Endothelial cell of umbilical vein (primary cell): ENCODE results near the gene SRSF2. TPM values are rescaled to one million over a fixed set of nuclear protein-coding genes. Genes with fewer than 3 reads are reported as not detected.

Experiments
- BruUV-seq: library from RNA; stranded (reverse); fragments of 400-500 nt; replicated peaks from 2 replicates; lab custom pipeline; 2021; lab: Mats Ljungman, UMichigan
- CTCF ChIA-PET: fragments of 300-600, 350-600 bp; sonication (Branson Sonifier 250); formaldehyde crosslinking; loops from one replicate; lab custom pipeline; 2021; ENCODE audit warnings: antibody characterized with exemption, inconsistent platforms; lab: Charles Lee
- POLR2A ChIA-PET: fragments of 300-600, 350-600 bp; sonication (Branson Sonifier 250); formaldehyde crosslinking; loops from one replicate; lab custom pipeline; 2021; ENCODE audit warnings: antibody characterized with exemption, inconsistent platforms; lab: Charles Lee
- DNase-seq: peaks from one replicate; pipeline ENCODE4 v3.0.0-alpha.2; 2011; ENCODE audit warnings: low read depth, low spot score
- FAIRE-seq: peaks from 2 replicates; lab custom pipeline; 2011; peaks lifted over from hg19 to GRCh38; lab: Jason Lieb, UNC
- H2AFZ ChIP-seq: 2 replicates; pipeline ENCODE4 v1.6.0; 2012; ENCODE audit warnings: low read depth, low read length, control low read depth, inconsistent platforms
- H3K27ac ChIP-seq: 2 replicates; pipeline ENCODE4 v1.5.1; 2011; ENCODE audit warnings: low read depth, mild to moderate bottlenecking, control low read depth, low read length, moderate library complexity; ENCODE audit not compliant: insufficient read depth
- H3K27me3 ChIP-seq, 2 experiments: 2 replicates each; pipeline versions ENCODE4 v1.6.0 to v1.6.1; 2011; ENCODE audit warnings: low read length in 2 of 2, mixed read lengths in 1 of 2; ENCODE audit not compliant: control insufficient read depth in 2 of 2, insufficient read depth in 2 of 2
- H3K36me3 ChIP-seq, 2 experiments: 2 replicates in 1 of 2; 3 replicates in 1 of 2; pipeline ENCODE4 v1.5.1; 2011; ENCODE audit warnings: low read length in 2 of 2, mild to moderate bottlenecking in 1 of 2, moderate library complexity in 1 of 2; ENCODE audit not compliant: control insufficient read depth in 2 of 2, insufficient read depth in 2 of 2; ENCODE audit errors: extremely low read depth in 1 of 2
- H3K4me1 ChIP-seq: 3 replicates; pipeline ENCODE4 v1.5.1; 2011; ENCODE audit warnings: mild to moderate bottlenecking, low read length; ENCODE audit not compliant: control insufficient read depth, insufficient read depth; ENCODE audit errors: extremely low read depth
- H3K4me2 ChIP-seq: 2 replicates; pipeline ENCODE4 v1.6.1; 2011; ENCODE audit warnings: low read length, control low read depth, mixed read lengths; ENCODE audit not compliant: insufficient read depth
- H3K4me3 ChIP-seq, 3 experiments: fragments of 200-600 bp in 1 of 3; sonication (generic), shearing (Covaris generic) in 1 of 3; replicated peaks in 1 of 3; 2 replicates each; pipeline ENCODE4 v1.5.1; 2011 to 2016; ENCODE audit warnings: control low read depth in 3 of 3, low read length in 3 of 3, mild to moderate bottlenecking in 2 of 3, inconsistent platforms in 1 of 3, low read depth in 1 of 3, moderate library complexity in 1 of 3; ENCODE audit not compliant: insufficient read depth in 1 of 3
- H3K79me2 ChIP-seq: 2 replicates; pipeline ENCODE4 v1.6.0; 2012; ENCODE audit warnings: low read length, inconsistent platforms; ENCODE audit not compliant: control insufficient read depth, insufficient read depth
- H3K9ac ChIP-seq: replicated peaks from 2 replicates; pipeline ENCODE3; 2011; ENCODE audit warnings: low read length, control low read depth; ENCODE audit not compliant: insufficient read depth; ENCODE audit errors: extremely low read depth
- H3K9me1 ChIP-seq: replicated peaks from 3 replicates; pipeline ENCODE4 v1.6.0; 2011; ENCODE audit warnings: mild to moderate bottlenecking, low read length; ENCODE audit not compliant: control insufficient read depth, insufficient read depth; ENCODE audit errors: extremely low read depth
- H3K9me3 ChIP-seq: replicated peaks from 2 replicates; pipeline ENCODE4 v1.5.1; 2012; ENCODE audit warnings: low read length, inconsistent platforms; ENCODE audit not compliant: control insufficient read depth, insufficient read depth
- H4K20me1 ChIP-seq: replicated peaks from 2 replicates; pipeline ENCODE3; 2011; ENCODE audit warnings: mild to moderate bottlenecking, low read length; ENCODE audit not compliant: control insufficient read depth, insufficient read depth; ENCODE audit errors: extremely low read depth
- FOS ChIP-seq: IDR thresholded peaks from 2 replicates; pipeline ENCODE4 v1.6.1; 2011; ENCODE audit warnings: mild to moderate bottlenecking, low read length, moderate library complexity, borderline replicate concordance; ENCODE audit not compliant: insufficient read depth
- GATA2 ChIP-seq: IDR thresholded peaks from 2 replicates; pipeline ENCODE4 v1.7.0; 2011; ENCODE audit warnings: low read depth, mild to moderate bottlenecking, moderate library complexity, mixed read lengths, low read length; ENCODE audit not compliant: insufficient read length, insufficient read depth
- JUN ChIP-seq: IDR thresholded peaks from 2 replicates; pipeline ENCODE4 v1.6.1; 2011; ENCODE audit warnings: borderline replicate concordance, low read depth; ENCODE audit not compliant: insufficient read length, insufficient read depth
- POLR2A ChIP-seq: IDR thresholded peaks from 2 replicates; pipeline ENCODE4 v1.6.1; 2012; ENCODE audit warnings: low read depth, mild to moderate bottlenecking, control low read depth, low read length
- POLR2AphosphoS5 ChIP-seq: IDR thresholded peaks from 2 replicates; pipeline ENCODE4 v1.6.1; 2012; ENCODE audit warnings: low read depth, mild to moderate bottlenecking, control low read depth, low read length, moderate library complexity; ENCODE audit not compliant: insufficient read depth
- dilution Hi-C: fragments of 300-500 bp; cut with MboI; formaldehyde crosslinking; loops from one replicate; pipeline ENCODE4 v1.15.0; 2019; ENCODE audit warnings: low sequenced_read_pairs; ENCODE audit not compliant: extremely low pct_ligation_motif_present
- intact Hi-C: fragments of 100-400 bp; cut with micrococcal nuclease; formaldehyde crosslinking; loops from one replicate; pipeline ENCODE4 v1.10.0; 2022
- polyA plus RNA-seq, 4 experiments: library from polyadenylated mRNA; depleted of rRNA in 3 of 4; stranded (reverse) in 3 of 4; unstranded in 1 of 4; fragments of >200 nt; gene quantifications; 2 replicates each; pipeline versions ENCODE4 v1.2.1 to v1.2.3, GENCODE V29; 2011 to 2012; ENCODE audit warnings: missing spikeins in 1 of 4
- total RNA-seq: library from RNA; stranded (reverse); gene quantifications from 2 replicates; pipeline ENCODE4 v1.2.3, GENCODE V29; 2021

The SRSF2 gene
- total and polyA plus RNA-seq, 2 donors (not counting 3 experiments of a cell fraction or from before 2014, with no cell fraction given) = 283 to 307 TPM

- DNase-seq = peak; percentile 96
- Histone ChIP-seq H3K36me3 (peaks cover 8 to 14% of the 10 kb centered on the region in 2 experiments), H3K9me3 (no peaks in the 10 kb centered on the region), H3K27ac (peak within 1 kb of the TSS; percentile 85), H4K20me1 (no peaks in the 10 kb centered on the region), H3K4me1 (peaks cover 18% of the 10 kb centered on the region), H2AFZ (peak within 1 kb of the TSS; percentile 57), H3K27me3 (no peaks in the 10 kb centered on the region), H3K4me3 (peak within 1 kb of the TSS; percentile 66 to 99 (median 90)), H3K9ac (peak within 1 kb of the TSS; percentile 92), H3K9me1 (no peaks in the 10 kb centered on the region), H3K79me2 (peaks cover 58% of the 10 kb centered on the region), H3K4me2 (peak within 1 kb of the TSS; percentile 71)
- dilution Hi-C loops = no loop called here
- peak; percentile 86 for FAIRE-seq
- TSS peak; percentile 56 for BruUV-seq
- intact Hi-C loops = loop anchor here (1.0 kb wide), 2 partner anchors 11 to 15 kb away; partner anchors contain the start of gene SRSF2
- TF ChIP-seq FOS = peak; percentile 12
- TF ChIP-seq JUN = no peak
- TF ChIP-seq POLR2AphosphoS5 = peak; percentile 94
- peak; percentile 88 for TF ChIP-seq POLR2A
- TF ChIP-seq GATA2 = no peak
- POLR2A ChIA-PET = interaction anchor here (0.7 to 1.0 kb wide), 3 partner anchors 9 to 12 kb away, joined by 3 to 6 read pairs (median 4); partner anchors contain the start of gene MFSD11
- CTCF ChIA-PET = interaction anchor here (0.6 to 3.2 kb wide), 11 partner anchors 10 to 502 kb away, joined by 3 to 22 read pairs (median 4); partner anchors contain the start of genes MFSD11 and SRSF2
Measured at GRCh38 chr17:76726231-76726775, 10.8 kb downstream of the SRSF2 start, which contains the start of gene JMJD6. TSS of gene JMJD6 (minus strand) at chr17:76726606. CDS start at chr17:76726475, 131 bp downstream.
